ENCODE data around the gene SLC2A1. TPM values are rescaled to one million over a fixed set of nuclear protein-coding genes. Genes with fewer than 3 reads are reported as not detected.
"Not testable (repeated sequence)": the region's sequence is repeated elsewhere in the genome, so short reads cannot be mapped to it uniquely, and the experiment has no call there.

Gene SLC2A1
- total RNA-seq, 2 donors from 2014 or later, result 83.9 to 159 TPM

GRCh38 chr1:42924082-42924850 lies 34.4 kb downstream of the SLC2A1 start:
- TF ChIP-seq CTCF (IDR thresholded peaks at IDR 0.05) (peak in 2 of 4 experiments; percentile 38 to 47), POLR2AphosphoS5 (IDR thresholded peaks at IDR 0.05) (peak; percentile 91), POLR2A (IDR thresholded peaks at IDR 0.05) (peak; percentile 88)
- Histone ChIP-seq H3K9me3 (no peaks in the 10 kb centered on the region), H3K27ac (peak overlapping the region; percentile 89 to 90), H3K4me3 (peak overlapping the region; percentile 73 to 85), H3K27me3 (replicated peaks; ENCODE audit: insufficient read depth) (no peaks in the 10 kb centered on the region), H3K36me3 (peaks cover 13 to 20% of the 10 kb centered on the region in 2 donors), H3K4me1 (replicated peaks) (no peaks in the 10 kb centered on the region)
- intact Hi-C loops (cut with DNase I), result loop anchor here (2.0 to 10.0 kb wide), 2 partner anchors 35 to 159 kb away; partner anchors contain the start of genes C1orf50, P3H1 and SLC2A1
- WGBS, result 0% methylated on average over 43 of the region's 62 CpGs
- peak; percentile 92 for DNase-seq (ENCODE audit: low spot score)

- Histone ChIP-seq H3K4me1 (replicated peaks) (no peaks in the 10 kb centered on the region), H3K4me3 (peak overlapping the region; percentile 73 to 85), H3K9me3 (no peaks in the 10 kb centered on the region), H3K36me3 (peaks cover 13 to 14% of the 10 kb centered on the region in 2 donors), H3K27me3 (replicated peaks; ENCODE audit: insufficient read depth) (no peaks in the 10 kb centered on the region), H3K27ac (peak overlapping the region; percentile 89 to 90)
- TF ChIP-seq POLR2A (IDR thresholded peaks at IDR 0.05) (no peak), POLR2AphosphoS5 (IDR thresholded peaks at IDR 0.05) (no peak), CTCF (IDR thresholded peaks at IDR 0.05) (no peak)
- DNase-seq (ENCODE audit: low spot score), result no peak
- 9% methylated on average over 14 of the region's 14 CpGs for WGBS
- intact Hi-C loops (cut with DNase I), result loop anchor here (2.0 to 10.0 kb wide), 2 partner anchors 35 to 159 kb away; partner anchors contain the start of genes C1orf50, P3H1 and SLC2A1
These were observed 35.1 kb downstream of the SLC2A1 start for GRCh38 chr1:42923367-42924081.

GRCh38 chr1:42922687-42923366 lies 35.8 kb downstream of the SLC2A1 start:
- H3K9me3 ChIP-seq, result no peaks in the 10 kb centered on the region
- DNase-seq (ENCODE audit: low spot score), result peak; percentile 54
- no peaks in the 10 kb centered on the region for H3K27me3 ChIP-seq (replicated peaks; ENCODE audit: insufficient read depth)
- H3K36me3 ChIP-seq, result peaks cover 6 to 13% of the 10 kb centered on the region in 2 donors
- H3K27ac ChIP-seq, result no peak overlapping the region
- no peaks in the 10 kb centered on the region for H3K4me1 ChIP-seq (replicated peaks)
- no peak overlapping the region for H3K4me3 ChIP-seq
- TF ChIP-seq POLR2AphosphoS5 (IDR thresholded peaks at IDR 0.05) (peak; percentile 57), CTCF (IDR thresholded peaks at IDR 0.05) (peak; percentile 19 to 83 (median 70)), POLR2A (IDR thresholded peaks at IDR 0.05) (no peak)
- WGBS, result 26% methylated on average over 4 of the region's 4 CpGs
- intact Hi-C loops (cut with DNase I), result loop anchor here (10.0 kb wide), 1 partner anchor 158 kb away; the partner anchor contains the start of genes C1orf50 and P3H1

GRCh38 chr1:42921769-42922168 lies 36.9 kb downstream of the SLC2A1 start:
- Histone ChIP-seq H3K9me3 (no peaks in the 10 kb centered on the region), H3K4me1 (replicated peaks) (no peaks in the 10 kb centered on the region), H3K36me3 (peaks cover 1 to 2% of the 10 kb centered on the region in 2 donors), H3K27ac (no peak overlapping the region), H3K4me3 (no peak overlapping the region), H3K27me3 (replicated peaks; ENCODE audit: insufficient read depth) (no peaks in the 10 kb centered on the region)
- TF ChIP-seq POLR2AphosphoS5 (IDR thresholded peaks at IDR 0.05), result no peak
- no peak for TF ChIP-seq POLR2A (IDR thresholded peaks at IDR 0.05)
- TF ChIP-seq CTCF (IDR thresholded peaks at IDR 0.05), result no peak
- WGBS, result 93% methylated on average over 4 of the region's 4 CpGs
- intact Hi-C loops (cut with DNase I), result loop anchor here (10.0 kb wide), 1 partner anchor 157 kb away; the partner anchor contains the start of genes C1orf50 and P3H1
- DNase-seq (ENCODE audit: low spot score), result no peak

GRCh38 chr1:42919651-42920050 lies 39.0 kb downstream of the SLC2A1 start:
- intact Hi-C loops (cut with DNase I), result loop anchor here (10.0 kb wide), 1 partner anchor 155 kb away; the partner anchor contains the start of genes C1orf50 and P3H1

More at GRCh38 chr1:42919651-42920050, 39.0 kb downstream of the SLC2A1 start:
- not testable (repeated sequence) for DNase-seq (ENCODE audit: low spot score); H3K4me1 ChIP-seq (replicated peaks); H3K4me3 ChIP-seq; H3K9me3 ChIP-seq; H3K36me3 ChIP-seq; H3K27ac ChIP-seq; H3K27me3 ChIP-seq (replicated peaks; ENCODE audit: insufficient read depth)
- 91% methylated on average over 5 of the region's 5 CpGs for WGBS
